GM12801 (cell line): ENCODE results near the gene WTIP.

Experiments
- CTCF ChIP-seq: IDR thresholded peaks from one replicate; pipeline ENCODE4 v1.5.1; 2011; ENCODE audit warnings: control low read depth; ENCODE audit not compliant: insufficient read length; ENCODE audit errors: extremely low read depth

Gene WTIP

DNA sequence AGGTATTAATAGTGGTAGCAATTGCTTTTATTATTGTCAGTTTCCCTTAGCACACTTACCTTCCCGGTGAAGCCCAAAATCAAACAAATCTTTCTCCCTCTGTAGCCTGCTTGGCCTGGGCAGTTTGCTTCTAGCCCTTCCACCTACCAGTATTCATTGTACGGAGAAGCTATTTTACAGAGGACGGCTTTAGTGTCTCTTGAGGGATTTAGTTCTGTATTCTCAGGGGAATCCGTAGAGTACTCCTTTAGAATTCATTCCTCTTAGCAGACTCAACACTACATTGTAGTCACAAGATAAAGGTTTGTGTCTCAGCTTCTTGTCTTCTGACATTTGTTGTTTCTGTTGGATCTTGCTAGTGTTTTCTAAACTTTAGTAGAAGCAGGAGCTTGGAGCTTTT is 24.1 kb upstream of the WTIP start:
- no peak for TF ChIP-seq CTCF

DNA sequence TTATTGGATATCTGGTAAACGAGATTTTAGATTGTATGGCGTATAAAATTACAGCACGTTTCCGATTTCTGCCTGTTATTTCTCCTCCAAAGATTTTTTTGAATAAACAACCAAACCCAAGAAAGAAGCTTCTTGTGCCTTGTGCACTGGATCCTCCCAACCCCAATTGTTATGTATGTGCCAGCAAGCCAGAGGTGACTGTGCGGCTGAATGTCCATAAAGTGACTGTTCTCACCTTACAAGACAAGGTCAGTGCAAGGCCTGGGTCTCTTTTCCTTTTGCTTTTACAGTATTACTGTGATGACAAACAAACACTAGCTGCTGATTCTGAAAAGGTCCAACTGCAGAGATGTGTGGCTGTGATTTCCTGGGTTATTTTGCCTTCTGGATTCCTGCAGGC is 22.9 kb upstream of the WTIP start:
- no peak for TF ChIP-seq CTCF

- TF ChIP-seq CTCF = no peak
Observed at GRCh38 chr19:34459614-34460013, 21.9 kb upstream of the WTIP start.

DNA sequence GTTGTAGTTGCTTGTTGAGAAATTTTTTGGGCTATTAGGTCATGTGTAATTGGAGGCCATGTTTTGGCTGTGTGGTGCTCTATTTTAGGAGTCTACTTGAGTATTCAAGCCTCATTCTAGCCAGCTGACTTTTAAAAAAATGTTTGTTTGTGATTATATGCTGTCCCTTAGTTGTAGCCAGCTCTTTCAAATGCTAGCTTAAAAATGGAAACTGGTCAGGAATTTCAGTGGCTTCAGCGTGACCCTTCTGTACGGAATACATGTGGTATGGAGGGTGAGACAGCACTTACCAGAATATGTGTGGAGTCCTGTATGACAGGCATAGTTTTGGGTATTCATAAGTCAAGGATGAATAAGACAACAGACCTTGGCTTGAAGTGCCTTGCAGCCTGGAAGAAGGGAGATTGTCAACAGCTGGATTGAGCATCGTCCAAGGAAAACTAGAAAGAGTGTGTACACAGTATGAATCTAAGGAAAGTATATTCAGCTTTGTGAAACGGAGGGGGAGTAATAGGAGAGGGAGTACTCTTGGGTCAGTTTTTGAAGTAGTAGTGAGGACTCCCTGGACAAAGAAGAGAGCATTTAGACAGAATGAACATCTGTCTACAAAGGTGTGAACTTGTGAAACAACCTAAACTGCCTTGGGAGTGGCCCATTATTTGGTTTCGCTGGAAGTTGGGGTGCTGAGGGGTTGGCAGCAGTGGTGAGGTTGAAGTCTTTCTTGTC is 20.0 kb upstream of the WTIP start:
- no peak for TF ChIP-seq CTCF

GRCh38 chr19:34468409-34468808 is 13.1 kb upstream of the WTIP start:
- TF ChIP-seq CTCF = no peak

DNA sequence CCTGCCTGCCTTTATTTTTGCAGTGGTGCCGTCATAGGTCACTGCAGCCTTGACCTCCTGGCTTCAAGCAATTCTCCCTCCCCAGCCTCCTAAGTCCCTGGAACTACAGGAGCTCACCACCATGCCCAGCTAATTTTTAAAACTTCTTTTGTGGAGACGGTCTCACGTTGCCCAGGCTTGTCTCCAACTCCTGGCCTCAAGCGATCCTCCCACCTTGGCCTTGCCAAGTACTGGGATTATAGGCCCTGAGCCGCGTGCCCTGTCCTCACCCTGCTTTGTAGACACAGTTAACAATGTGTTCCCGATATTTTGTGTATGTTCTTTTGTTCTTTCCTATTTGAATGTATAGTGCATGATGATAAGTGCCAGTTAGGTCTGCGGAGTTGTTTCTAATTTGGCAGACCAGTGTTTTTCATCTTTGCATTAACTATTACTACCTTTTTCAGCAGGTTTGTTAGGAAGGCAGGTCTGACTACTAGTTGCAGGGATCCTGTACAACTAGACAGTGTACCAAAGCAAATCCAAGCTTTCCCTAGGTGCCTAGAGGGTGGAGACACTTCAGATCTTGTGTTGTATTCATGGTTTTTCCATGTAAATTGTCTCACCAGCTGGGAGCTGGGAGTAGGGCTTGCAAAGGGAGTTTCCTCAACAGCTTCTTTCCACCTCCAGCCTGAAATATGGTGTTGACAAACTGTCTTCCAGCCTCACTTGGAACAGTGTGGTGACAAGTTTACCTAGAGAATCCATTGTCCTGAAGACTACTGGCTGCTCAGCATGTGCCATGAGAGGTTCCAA is 9.5 kb upstream of the WTIP start:
- no peak for TF ChIP-seq CTCF

- no peak for TF ChIP-seq CTCF
Observed at GRCh38 chr19:34474233-34474989, 7.1 kb upstream of the WTIP start.
